PC-3 (cell line): ENCODE data around the gene ARHGAP26. TPM values are rescaled to one million over a fixed set of nuclear protein-coding genes. Genes with fewer than 3 reads are reported as not detected.

Source experiments
- ATAC-seq: fragments of 200-7000 bp; cut with Tn5 transposase; 2 replicates; pipeline ENCODE4 v1.9.1; 2020; ENCODE audit warnings: mild to moderate bottlenecking, moderate library complexity
- BruUV-seq: library from RNA; stranded (reverse); fragments of 400-500 nt; replicated peaks from 2 replicates; lab custom pipeline; 2021; lab: Mats Ljungman, UMichigan
- CTCF ChIA-PET: fragments of 300-600 bp; sonication (Branson Sonifier 250); formaldehyde crosslinking; loops from one replicate; lab custom pipeline; 2022; ENCODE audit warnings: antibody characterized with exemption; lab: Charles Lee
- POLR2A ChIA-PET: fragments of 300-600 bp; sonication (Branson Sonifier 250); formaldehyde crosslinking; loops from one replicate; lab custom pipeline; 2022; ENCODE audit warnings: antibody characterized with exemption; ENCODE audit not compliant: unreplicated experiment; lab: Charles Lee
- DNase-seq: peaks from one replicate; pipeline ENCODE4 v3.0.0-alpha.2; 2015
- H2AFZ ChIP-seq: fragments of 300-600 bp; sonication (generic); 2 replicates; pipeline ENCODE4 v1.6.0; 2016; ENCODE audit warnings: antibody characterized with exemption, low read length
- H3F3A ChIP-seq: fragments of 300-600 bp; sonication (generic); one replicate; pipeline ENCODE4 v1.6.0; 2017; ENCODE audit warnings: antibody characterized with exemption, low read length, control low read depth, mild to moderate bottlenecking; ENCODE audit not compliant: unreplicated experiment
- H3K27ac ChIP-seq: fragments of 300-600 bp; sonication (generic); 2 replicates; pipeline ENCODE4 v1.5.1; 2016; ENCODE audit warnings: mild to moderate bottlenecking, low read length
- H3K27me3 ChIP-seq: fragments of 300-600 bp; sonication (generic); 2 replicates; pipeline ENCODE4 v1.6.1; 2016; ENCODE audit warnings: low read length, mixed read lengths
- H3K36me3 ChIP-seq: fragments of 300-600 bp; sonication (generic); 2 replicates; pipeline ENCODE4 v1.6.1; 2016; ENCODE audit warnings: low read depth, mixed run types, low read length, mixed read lengths
- H3K4me1 ChIP-seq: fragments of 300-600 bp; sonication (generic); 2 replicates; pipeline ENCODE4 v1.5.1; 2016; ENCODE audit warnings: low read length; ENCODE audit not compliant: insufficient read depth
- H3K4me2 ChIP-seq: fragments of 300-600 bp; sonication (generic); 2 replicates; pipeline ENCODE4 v1.6.0; 2016; ENCODE audit warnings: low read length
- H3K4me3 ChIP-seq: fragments of 300-600 bp; sonication (generic); 2 replicates; pipeline ENCODE4 v1.5.1; 2016; ENCODE audit warnings: mild to moderate bottlenecking, low read length, mixed read lengths
- H3K79me2 ChIP-seq: fragments of 300-600 bp; sonication (generic); 2 replicates; pipeline ENCODE4 v1.6.1; 2017; ENCODE audit warnings: low read length, mixed read lengths
- H3K9ac ChIP-seq: fragments of 300-600 bp; sonication (generic); 2 replicates; pipeline ENCODE4 v1.6.0; 2016; ENCODE audit warnings: mild to moderate bottlenecking, low read length
- H3K9me2 ChIP-seq: fragments of 300-600 bp; sonication (generic); replicated peaks from 2 replicates; pipeline ENCODE4 v1.6.1; 2016; ENCODE audit warnings: mixed run types, low read length, mixed read lengths
- H3K9me3 ChIP-seq: fragments of 300-600 bp; sonication (generic); 2 replicates; pipeline ENCODE4 v1.6.1; 2016; ENCODE audit warnings: low read length, mixed read lengths
- H4K20me1 ChIP-seq: fragments of 300-600 bp; sonication (generic); 2 replicates; pipeline ENCODE4 v1.6.1; 2016; ENCODE audit warnings: low read length, mixed read lengths
- CTCF ChIP-seq: fragments of 300-600 bp; sonication (generic); conservative IDR thresholded peaks from 2 replicates; pipeline ENCODE4 v1.5.1; 2017; ENCODE audit warnings: antibody characterized with exemption, low read depth, mild to moderate bottlenecking, low read length
- EZH2 ChIP-seq: fragments of 300-600 bp; sonication (generic); IDR thresholded peaks from one replicate; pipeline ENCODE4 v1.6.1; 2017; ENCODE audit warnings: antibody characterized with exemption, mild to moderate bottlenecking, low read length; ENCODE audit not compliant: unreplicated experiment
- EZH2phosphoT487 ChIP-seq: fragments of 300-600 bp; sonication (generic); IDR thresholded peaks from 2 replicates; pipeline ENCODE4 v1.6.1; 2018; ENCODE audit warnings: mild to moderate bottlenecking, antibody characterized with exemption, low read length, borderline replicate concordance
- intact Hi-C: fragments of 100-400 bp; cut with micrococcal nuclease; formaldehyde crosslinking; loops from 2 replicates; pipeline ENCODE4 v1.9.0; 2023
- total RNA-seq: library from RNA; depleted of rRNA; stranded (reverse); fragments of >200 nt; gene quantifications from 2 replicates; pipeline ENCODE4 v1.2.3, GENCODE V29; 2014

ARHGAP26 gene
- total RNA-seq, 1 experiment from 2014 or later, result 11.7 TPM

GRCh38 chr5:143226361-143226760 is 456.2 kb downstream of the ARHGAP26 start:
- H3K4me2 ChIP-seq, result no peak overlapping the region
- no peaks in the 10 kb centered on the region for H3F3A ChIP-seq
- no peak overlapping the region for H3K4me3 ChIP-seq
- H3K79me2 ChIP-seq, result no peaks in the 10 kb centered on the region
- POLR2A ChIA-PET, result no interaction called here
- no TSS peak for BruUV-seq
- H2AFZ ChIP-seq, result no peak overlapping the region
- CTCF ChIA-PET, result no interaction called here
- H3K27me3 ChIP-seq, result no peaks in the 10 kb centered on the region
- no peaks in the 10 kb centered on the region for H3K4me1 ChIP-seq
- no peak overlapping the region for H3K9ac ChIP-seq
- no peaks in the 10 kb centered on the region for H3K36me3 ChIP-seq
- TF ChIP-seq EZH2phosphoT487 (no peak), EZH2 (no peak), CTCF (no peak)
- H3K9me2 ChIP-seq, result no peaks in the 10 kb centered on the region
- intact Hi-C loops, result no loop called here
- H4K20me1 ChIP-seq, result no peaks in the 10 kb centered on the region
- no peak for DNase-seq
- H3K27ac ChIP-seq, result no peak overlapping the region
- ATAC-seq, result no peak
- H3K9me3 ChIP-seq, result no peaks in the 10 kb centered on the region

- Histone ChIP-seq H3K9me2 (no peaks in the 10 kb centered on the region), H3K27me3 (no peaks in the 10 kb centered on the region), H3K9me3 (no peaks in the 10 kb centered on the region), H3K36me3 (no peaks in the 10 kb centered on the region), H3K4me3 (no peak overlapping the region), H3K79me2 (no peaks in the 10 kb centered on the region), H3F3A (no peaks in the 10 kb centered on the region), H3K27ac (no peak overlapping the region), H3K9ac (no peak overlapping the region), H3K4me2 (no peak overlapping the region), H3K4me1 (no peaks in the 10 kb centered on the region), H4K20me1 (no peaks in the 10 kb centered on the region), H2AFZ (no peak overlapping the region)
- no TSS peak for BruUV-seq
- DNase-seq (no peak), ATAC-seq (no peak)
- TF ChIP-seq EZH2phosphoT487, result no peak
- CTCF ChIA-PET, result no interaction called here
- POLR2A ChIA-PET, result no interaction called here
- intact Hi-C loops, result no loop called here
Measured at GRCh38 chr5:143226872-143227271, 456.7 kb downstream of the ARHGAP26 start.

- DNase-seq (no peak), ATAC-seq (no peak)
- Histone ChIP-seq H3K4me1 (no peaks in the 10 kb centered on the region), H3K9me2 (no peaks in the 10 kb centered on the region), H3K4me3 (no peak overlapping the region), H3F3A (no peaks in the 10 kb centered on the region), H2AFZ (no peak overlapping the region), H3K9me3 (no peaks in the 10 kb centered on the region), H3K79me2 (no peaks in the 10 kb centered on the region), H3K27ac (no peak overlapping the region), H3K27me3 (no peaks in the 10 kb centered on the region), H4K20me1 (no peaks in the 10 kb centered on the region), H3K36me3 (no peaks in the 10 kb centered on the region), H3K4me2 (no peak overlapping the region), H3K9ac (no peak overlapping the region)
- ChIA-PET CTCF (no interaction called here), POLR2A (no interaction called here)
- intact Hi-C loops, result no loop called here
- no peak for TF ChIP-seq CTCF
- no peak for TF ChIP-seq EZH2
- TF ChIP-seq EZH2phosphoT487, result no peak
- no TSS peak for BruUV-seq
Measured at GRCh38 chr5:143227301-143227700, 457.1 kb downstream of the ARHGAP26 start.
